Mucosa of descending colon (tissue), 3 donors: Measurements from ENCODE around the gene CEP295NL. TPM values are rescaled to one million over a fixed set of nuclear protein-coding genes. Genes with fewer than 3 reads are reported as not detected.

Experiments used
- ATAC-seq: fragments of 200-7000 bp; cut with Tn5 transposase; one replicate; pipeline ENCODE4 v1.9.1; 2020; ENCODE audit warnings: mild to moderate bottlenecking, moderate library complexity
- DNase-seq, 3 donors: peaks; one replicate each; pipeline ENCODE4 v3.0.0-alpha.2; 2020
- H3K36me3 ChIP-seq: fragments of 200-600 bp; one replicate; pipeline ENCODE4 v1.8.0; 2021; ENCODE audit warnings: low read depth, mild to moderate bottlenecking
- H3K4me1 ChIP-seq: fragments of 200-600 bp; one replicate; pipeline ENCODE4 v1.8.0; 2021; ENCODE audit warnings: low read depth, mild to moderate bottlenecking
- H3K4me3 ChIP-seq: fragments of 200-600 bp; one replicate; pipeline ENCODE4 v1.8.0; 2021; ENCODE audit warnings: mild to moderate bottlenecking
- H3K9me3 ChIP-seq: fragments of 200-600 bp; one replicate; pipeline ENCODE4 v1.8.0; 2021; ENCODE audit warnings: mild to moderate bottlenecking
- intact Hi-C, 2 donors: fragments of 100-400 bp; cut with DNase I in 1 of 2; cut with micrococcal nuclease in 1 of 2; formaldehyde crosslinking; loops; one replicate each; pipeline versions ENCODE4 v1.11.0 to v1.11.1; 2022; cut with DNase I, micrococcal nuclease
- total RNA-seq, 3 donors: library from RNA; stranded (reverse); fragmentation: NEBNext Ultra II Directional in 2 of 3; extraction: Animal tissue kit (Norgen Biotek cat#: 25700) in 2 of 3; gene quantifications; one replicate each; pipeline versions ENCODE4 v1.2.1 to v1.2.4, GENCODE V29; 2021 to 2023
- TF ChIP-seq, protein P1 (sequence below): fragments of 200-600 bp; IDR thresholded peaks from one replicate; pipeline ENCODE4 v1.8.0; 2022; ENCODE audit warnings: antibody characterized with exemption, mild to moderate bottlenecking
- donor health status: DM: no; HTN: no; CAD: no; lungs with moderate emphysema.
- donor health status: DM: no; HTN: no; CAD: no.
- donor health status: DM: no; HTN: yes; CAD: no.

The CEP295NL gene
- total RNA-seq, 3 donors from 2014 or later: 1.4 to 2.5 (median 2.0) TPM

DNA sequence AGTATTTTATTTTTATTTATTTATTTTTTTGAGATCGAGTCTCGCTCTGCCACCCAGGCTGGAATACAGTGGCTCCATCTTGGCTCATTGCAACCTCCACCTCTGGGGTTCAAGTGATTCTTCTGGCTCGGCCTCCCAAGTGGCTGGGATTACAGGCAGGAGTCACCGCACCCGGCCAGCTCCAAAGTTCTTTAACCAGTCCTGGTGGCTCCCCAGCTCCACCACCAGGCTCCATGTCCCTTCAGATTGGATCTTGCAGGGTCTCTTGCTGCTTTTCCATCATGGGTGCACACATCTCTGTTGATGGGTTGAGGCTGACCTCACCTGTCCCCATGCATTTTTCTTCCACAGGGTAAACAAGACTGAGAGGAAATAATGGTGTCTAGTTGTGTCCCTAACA is 54.0 kb downstream of the CEP295NL start:
- no peaks in the 10 kb centered on the region for H3K9me3 ChIP-seq
- TF ChIP-seq, protein P1, sequence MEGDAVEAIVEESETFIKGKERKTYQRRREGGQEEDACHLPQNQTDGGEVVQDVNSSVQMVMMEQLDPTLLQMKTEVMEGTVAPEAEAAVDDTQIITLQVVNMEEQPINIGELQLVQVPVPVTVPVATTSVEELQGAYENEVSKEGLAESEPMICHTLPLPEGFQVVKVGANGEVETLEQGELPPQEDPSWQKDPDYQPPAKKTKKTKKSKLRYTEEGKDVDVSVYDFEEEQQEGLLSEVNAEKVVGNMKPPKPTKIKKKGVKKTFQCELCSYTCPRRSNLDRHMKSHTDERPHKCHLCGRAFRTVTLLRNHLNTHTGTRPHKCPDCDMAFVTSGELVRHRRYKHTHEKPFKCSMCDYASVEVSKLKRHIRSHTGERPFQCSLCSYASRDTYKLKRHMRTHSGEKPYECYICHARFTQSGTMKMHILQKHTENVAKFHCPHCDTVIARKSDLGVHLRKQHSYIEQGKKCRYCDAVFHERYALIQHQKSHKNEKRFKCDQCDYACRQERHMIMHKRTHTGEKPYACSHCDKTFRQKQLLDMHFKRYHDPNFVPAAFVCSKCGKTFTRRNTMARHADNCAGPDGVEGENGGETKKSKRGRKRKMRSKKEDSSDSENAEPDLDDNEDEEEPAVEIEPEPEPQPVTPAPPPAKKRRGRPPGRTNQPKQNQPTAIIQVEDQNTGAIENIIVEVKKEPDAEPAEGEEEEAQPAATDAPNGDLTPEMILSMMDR: no peak
- no peak overlapping the region for H3K4me3 ChIP-seq
- ATAC-seq: no peak
- DNase-seq: no peak
- no peaks in the 10 kb centered on the region for H3K36me3 ChIP-seq
- H3K4me1 ChIP-seq: no peaks in the 10 kb centered on the region
- intact Hi-C loops: no loop called here

DNA sequence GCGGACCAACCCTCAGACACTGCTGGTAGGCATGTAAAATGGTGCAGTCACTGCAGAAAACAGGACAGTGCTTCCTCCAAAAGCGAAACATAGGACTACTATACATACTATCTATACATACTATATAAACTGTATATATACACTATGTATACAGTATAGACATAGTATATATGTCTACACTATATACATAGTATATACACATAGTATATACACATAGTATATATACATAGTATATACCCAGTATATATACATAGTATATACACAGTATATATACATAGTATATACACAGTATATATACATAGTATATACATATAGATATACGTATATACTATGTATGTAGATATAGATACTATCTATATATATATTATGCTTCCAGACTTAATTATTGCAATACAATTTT is 55.9 kb downstream of the CEP295NL start:
- Histone ChIP-seq H3K4me3 (no peak overlapping the region), H3K9me3 (no peaks in the 10 kb centered on the region), H3K36me3 (no peaks in the 10 kb centered on the region), H3K4me1 (no peaks in the 10 kb centered on the region)
- DNase-seq (no peak), ATAC-seq (no peak)
- TF ChIP-seq, protein P1: no peak
- intact Hi-C loops: no loop called here

DNA sequence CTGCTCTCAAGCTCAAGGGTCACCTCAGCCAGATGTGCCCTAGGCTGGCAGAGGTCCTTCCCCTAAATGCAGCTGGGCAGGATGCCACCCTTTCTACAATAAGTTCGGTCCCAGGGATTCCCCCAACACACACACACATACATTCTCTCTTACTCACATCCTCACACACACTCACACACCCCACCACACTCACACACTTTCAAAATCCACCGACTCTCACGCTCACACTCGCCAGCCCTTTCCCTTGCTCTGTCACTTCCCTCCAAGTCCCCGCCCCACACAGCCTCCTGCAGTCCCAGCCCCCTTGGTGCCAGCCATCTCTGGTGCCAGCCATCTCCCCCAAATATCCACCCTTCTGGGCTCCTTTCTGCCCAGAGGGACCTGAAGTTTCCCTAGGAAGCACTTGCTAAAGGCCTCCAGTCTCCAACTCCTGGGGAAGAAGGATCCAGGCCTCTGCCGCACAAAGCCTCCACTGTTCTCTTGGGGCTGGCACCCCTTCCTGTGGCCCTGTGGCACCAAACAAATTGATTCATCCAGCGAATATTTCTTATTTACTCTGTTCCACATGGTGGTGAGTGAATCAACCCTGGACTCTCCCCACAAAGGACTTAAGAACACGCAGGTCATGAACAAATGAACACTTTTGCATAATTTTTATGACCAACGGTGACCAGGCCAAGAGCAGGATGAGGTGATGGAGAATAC is 58.5 kb downstream of the CEP295NL start:
- Histone ChIP-seq H3K4me1 (peaks cover 2% of the 10 kb centered on the region), H3K36me3 (peaks cover 3% of the 10 kb centered on the region), H3K4me3 (no peak overlapping the region), H3K9me3 (no peaks in the 10 kb centered on the region)
- TF ChIP-seq, protein P1: no peak
- intact Hi-C loops: no loop called here
- no peak for DNase-seq
- ATAC-seq: no peak

DNA sequence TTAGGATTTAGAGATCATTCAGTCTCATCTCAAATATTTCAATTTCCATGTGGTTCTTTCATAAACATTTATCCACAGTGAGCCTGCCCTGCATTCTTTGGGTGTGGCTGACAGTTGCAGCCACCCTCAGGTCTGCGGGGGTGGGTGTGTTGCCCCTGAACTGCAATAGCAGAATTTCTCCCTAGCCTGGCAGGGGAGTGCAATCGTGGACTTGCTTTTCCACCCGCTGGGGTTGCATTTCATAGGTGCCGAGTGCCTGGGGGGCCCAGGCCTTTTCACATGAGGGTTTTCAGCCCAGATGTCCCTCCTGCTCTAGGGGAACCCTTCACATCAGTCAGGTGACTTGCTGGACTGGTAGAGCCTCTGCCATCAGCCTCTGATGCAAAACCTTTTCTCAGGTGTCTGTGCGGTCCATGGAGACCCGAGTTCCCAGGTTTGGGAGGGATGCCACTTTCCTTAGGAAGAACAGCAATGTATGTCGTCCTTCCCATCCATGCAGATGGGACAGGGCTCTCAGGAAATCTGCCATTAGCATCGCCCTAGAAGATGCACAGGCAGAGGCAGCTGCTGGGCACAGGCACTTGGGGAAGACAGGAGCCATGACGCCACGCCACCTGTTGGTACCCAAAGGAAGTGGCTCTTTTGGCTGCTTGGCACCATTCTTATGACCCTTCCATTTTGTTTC is 60.0 kb downstream of the CEP295NL start:
- peaks cover 13% of the 10 kb centered on the region for H3K4me1 ChIP-seq
- H3K9me3 ChIP-seq: no peaks in the 10 kb centered on the region
- intact Hi-C loops: no loop called here
- ATAC-seq (no peak), DNase-seq (peak in 2 of 3 donors; percentile 52 to 57)
- H3K36me3 ChIP-seq: peaks cover 3% of the 10 kb centered on the region
- no peak overlapping the region for H3K4me3 ChIP-seq
- TF ChIP-seq, protein P1: peak; percentile 49

DNA sequence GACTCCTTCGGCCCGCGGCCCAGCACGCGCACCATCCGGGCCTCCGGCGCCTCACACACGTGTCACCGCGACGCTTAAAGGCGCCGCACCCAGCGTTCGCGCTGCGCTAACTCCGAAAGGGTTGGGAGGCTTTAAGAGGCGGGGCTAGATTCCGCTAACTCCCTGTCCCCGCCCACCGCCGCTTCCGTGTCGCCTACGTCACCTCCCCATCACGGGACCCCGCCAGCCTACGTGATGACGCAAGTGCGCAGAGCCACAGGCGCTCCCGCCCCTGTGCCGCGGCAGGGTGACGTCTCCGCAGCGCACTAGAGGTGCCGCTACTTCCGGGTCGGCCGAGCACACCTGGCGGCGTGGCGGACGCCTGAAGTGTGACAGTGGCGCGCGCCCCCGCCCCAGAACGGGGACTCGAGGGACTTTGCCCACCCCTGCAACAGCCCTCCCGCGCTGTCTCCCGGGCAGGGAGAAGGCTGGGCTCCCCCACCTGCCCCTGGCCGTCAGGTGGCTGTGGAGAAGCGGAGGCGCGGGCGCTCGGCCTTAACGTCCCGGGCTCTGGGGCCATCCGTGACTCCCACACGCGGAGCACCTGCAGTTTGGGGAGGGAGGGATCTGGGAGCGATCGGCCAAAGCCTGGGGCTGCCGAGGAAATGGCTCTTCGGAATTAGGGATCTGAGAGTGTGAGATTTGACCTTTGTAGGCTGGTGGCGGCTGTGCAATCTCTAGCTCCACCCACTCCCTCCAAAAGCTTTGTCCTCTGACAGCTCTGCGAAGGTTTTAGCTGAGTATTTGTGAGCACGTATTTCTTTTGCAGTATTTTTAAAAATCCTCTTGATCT is 62.0 kb downstream of the CEP295NL start, which contains the start of gene USP36:
TSS of gene USP36 (minus strand) at position 35 of the 832 bp plus-strand sequence. CDS start 4,451 bp downstream, outside the sequence.
- TF ChIP-seq, protein P1: no peak
- DNase-seq (peak; percentile 100), ATAC-seq (peak; percentile 92)
- Histone ChIP-seq H3K4me3 (peak within 1 kb of the TSS; percentile 78), H3K9me3 (no peaks in the 10 kb centered on the region), H3K36me3 (peaks cover 3% of the 10 kb centered on the region), H3K4me1 (peaks cover 13% of the 10 kb centered on the region)
- intact Hi-C loops: no loop called here

Other genes starting within 250 kb of the CEP295NL start
- gene CYTH1, start 120.9 kb downstream of the CEP295NL start, total RNA-seq: 10 to 100 TPM; 60.3 to 99.4 (median 91.6) TPM
- gene USP36, start 62.4 kb downstream of the CEP295NL start, total RNA-seq: 10 to 100 TPM; 36.0 to 67.7 (median 41.4) TPM
- gene TIMP2, start 22.2 kb upstream of the CEP295NL start, total RNA-seq: 100 to 1,000 TPM in 1 of 3 donors, 10 to 100 TPM in 2; 44.9 to 268 (median 91.3) TPM
- gene LGALS3BP, start 76.7 kb upstream of the CEP295NL start, total RNA-seq: 100 to 1,000 TPM; 329 to 838 (median 752) TPM
- gene CANT1, start 106.6 kb upstream of the CEP295NL start, total RNA-seq: 100 to 1,000 TPM; 159 to 376 (median 242) TPM
- gene C1QTNF1, start 121.0 kb upstream of the CEP295NL start, total RNA-seq: 10 to 100 TPM; 16.9 to 33.3 (median 22.1) TPM
- 100 to 1,000 TPM in 1 of 3 donors, 10 to 100 TPM in 2; 89.6 to 160 (median 97.4) TPM for gene ENGASE, start 171.6 kb upstream of the CEP295NL start, total RNA-seq